GM21360 (cell line): ENCODE results near the gene MLLT6.

Experiments used
- ATAC-seq: cut with Tn5 transposase; IDR thresholded peaks from one replicate; pipeline ENCODE4 v1.9.1; 2021; ENCODE audit warnings: mild to moderate bottlenecking, moderate library complexity; ENCODE audit not compliant: unreplicated experiment

The MLLT6 gene

DNA sequence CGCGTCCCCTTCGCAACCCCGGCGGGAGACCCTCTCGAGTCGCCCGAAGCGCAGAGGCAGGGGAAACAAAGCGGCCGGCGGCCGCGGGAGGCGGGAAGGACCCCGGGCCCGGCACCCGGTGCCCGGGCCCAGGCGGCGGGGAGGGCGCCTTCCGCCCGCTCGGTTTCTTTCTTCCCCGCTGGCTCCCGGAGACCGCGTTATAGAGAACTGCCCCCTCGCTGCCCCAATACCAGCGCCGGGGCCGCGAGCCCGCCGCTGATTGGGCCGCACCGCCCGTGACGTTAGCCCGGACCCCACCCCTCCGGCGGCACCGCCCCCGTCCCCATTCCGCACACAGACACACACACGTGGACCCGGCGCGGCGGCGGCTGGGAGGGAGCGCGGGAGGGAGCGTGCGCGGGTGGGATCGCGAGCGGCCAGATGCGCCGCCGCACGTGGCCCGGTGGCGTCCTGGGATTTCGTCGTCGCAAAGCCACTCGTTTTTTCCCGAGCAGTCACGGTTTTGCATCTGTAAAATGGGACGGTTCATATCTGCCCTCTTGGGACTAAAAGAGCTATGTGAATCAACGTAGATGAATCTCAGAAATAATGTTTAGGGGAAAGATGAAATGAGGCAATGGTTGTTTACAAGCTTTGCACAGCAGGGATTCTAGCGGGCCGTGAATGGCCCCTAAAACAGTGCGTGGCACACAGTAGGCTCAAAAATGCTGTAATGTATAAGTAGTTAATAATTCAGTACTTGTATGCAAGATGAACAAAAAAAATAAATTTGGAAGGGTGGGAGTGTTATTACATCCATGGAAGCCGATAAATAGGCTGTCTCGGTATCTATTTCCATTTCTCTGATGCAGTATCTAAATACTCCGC is 30.1 kb upstream of the MLLT6 start, which contains the start of gene EPOP:
Gene EPOP, minus strand, starts transcription at position 209 of the 867 bp plus-strand sequence. CDS start 462 bp downstream, outside the sequence.
- ATAC-seq: peak; percentile 62

DNA sequence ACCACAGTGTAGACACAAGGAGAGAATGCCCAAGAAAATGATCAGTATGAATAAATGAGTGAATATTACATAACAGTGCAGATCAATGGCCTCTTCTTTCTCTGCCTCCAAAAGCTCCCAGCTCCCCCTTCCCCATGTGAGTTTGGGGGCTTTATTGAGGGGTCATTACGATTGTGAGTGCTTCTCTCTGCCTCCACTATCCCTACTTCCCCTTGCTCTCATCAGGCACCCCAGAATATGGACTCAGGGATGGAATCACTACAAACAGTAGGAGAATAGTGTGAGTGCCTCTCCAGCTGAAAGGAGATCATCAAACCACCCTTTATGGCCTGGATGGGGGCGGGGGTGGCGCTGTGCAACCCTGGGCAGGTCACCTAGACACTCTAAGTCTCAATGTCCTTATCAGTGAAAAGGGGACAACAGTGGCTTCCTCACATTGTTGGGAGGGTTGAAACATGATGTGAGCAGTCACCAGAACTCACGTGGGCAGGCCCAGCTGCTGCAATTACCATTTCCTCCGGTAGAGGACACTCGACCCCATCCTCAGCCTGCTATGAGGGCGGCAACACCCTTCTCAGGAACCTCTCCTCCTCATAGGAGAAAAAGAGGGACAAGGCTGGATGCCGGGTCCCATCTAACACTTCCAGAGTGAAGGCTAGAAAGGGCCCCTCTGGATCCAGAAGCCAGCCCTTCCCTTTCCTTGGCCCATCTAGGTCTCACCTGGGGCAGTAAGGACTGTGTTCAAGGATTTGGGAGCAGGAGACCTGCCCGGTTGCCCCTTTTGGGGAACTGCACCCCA is 28.2 kb upstream of the MLLT6 start:
- ATAC-seq: no peak

DNA sequence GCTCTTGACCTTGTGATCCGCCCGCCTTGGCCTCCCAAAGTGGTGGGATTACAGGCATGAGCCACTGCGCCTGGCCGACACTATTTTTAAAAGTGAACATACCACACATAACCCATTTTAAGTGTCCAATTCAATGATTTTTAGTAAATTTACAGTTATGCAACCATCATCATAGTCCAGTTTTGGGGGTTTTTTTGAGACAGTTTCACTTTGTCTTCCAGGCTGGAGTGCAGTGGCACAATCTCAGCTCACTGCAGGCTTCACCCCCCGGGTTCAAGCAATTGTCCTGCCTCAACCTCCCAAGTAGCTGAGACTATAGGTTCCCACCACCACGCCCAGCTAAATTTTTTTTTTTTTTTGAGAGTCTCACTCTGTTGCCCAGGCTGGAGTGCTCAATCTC is 27.3 kb upstream of the MLLT6 start:
- no peak for ATAC-seq

DNA sequence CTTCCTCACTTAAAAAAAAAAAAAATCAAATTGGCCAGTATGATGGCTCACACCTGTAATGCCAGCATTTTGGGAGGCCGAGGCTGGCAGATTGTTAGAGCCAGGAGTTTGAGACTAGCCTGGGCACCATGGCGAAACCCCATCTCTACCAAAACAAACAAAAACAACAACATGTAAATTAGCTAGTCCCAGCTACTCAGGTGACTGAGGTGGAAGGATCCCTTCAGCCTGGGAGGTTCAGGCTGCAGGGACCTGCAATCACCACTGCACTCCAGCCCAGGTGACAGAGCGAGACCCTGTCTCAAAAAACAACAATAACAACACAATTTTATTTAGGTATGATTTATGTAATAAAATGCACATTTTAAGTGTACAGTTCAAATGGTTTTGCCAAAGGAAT is 24.0 kb upstream of the MLLT6 start:
- no peak for ATAC-seq

DNA sequence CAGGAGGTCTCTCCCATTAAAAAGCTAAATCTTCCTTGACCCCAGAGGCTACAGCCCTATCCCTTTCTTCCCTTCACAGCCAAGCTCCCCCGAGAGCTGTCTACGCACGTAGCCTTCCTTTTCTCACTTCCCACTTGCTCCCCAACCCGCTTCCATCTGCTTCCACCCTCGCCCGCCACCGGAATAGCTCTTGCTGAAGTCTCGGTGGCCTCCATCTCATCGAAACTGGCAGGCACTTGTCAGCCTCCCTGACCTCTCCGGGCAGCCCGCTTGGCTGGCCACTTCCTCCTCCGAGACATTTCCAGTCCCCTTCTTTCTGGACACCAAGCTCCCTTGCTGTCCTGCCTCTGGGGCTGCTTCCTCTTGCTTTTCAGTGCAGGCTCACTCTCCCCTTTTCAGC is 19.6 kb upstream of the MLLT6 start:
- no peak for ATAC-seq

DNA sequence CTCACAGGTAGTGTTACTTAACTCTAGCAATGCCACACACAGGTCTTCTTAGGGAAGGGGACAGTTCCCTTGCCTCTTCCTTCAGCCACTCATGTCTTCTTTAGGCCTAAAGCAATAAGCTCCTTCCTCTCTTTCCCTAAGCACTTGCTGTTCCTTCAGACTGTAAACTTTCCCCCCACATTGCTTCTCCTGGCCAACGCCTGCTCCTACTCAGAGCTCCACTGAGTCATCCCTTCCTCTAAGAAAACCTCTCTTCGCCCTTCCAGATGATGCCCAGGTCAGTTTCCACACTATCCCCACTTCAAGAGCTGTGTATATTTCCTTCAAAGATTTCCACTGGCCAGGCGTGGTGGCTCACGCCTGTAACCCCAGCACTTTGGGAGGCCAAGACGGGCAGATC is 17.8 kb upstream of the MLLT6 start:
- ATAC-seq: no peak

DNA sequence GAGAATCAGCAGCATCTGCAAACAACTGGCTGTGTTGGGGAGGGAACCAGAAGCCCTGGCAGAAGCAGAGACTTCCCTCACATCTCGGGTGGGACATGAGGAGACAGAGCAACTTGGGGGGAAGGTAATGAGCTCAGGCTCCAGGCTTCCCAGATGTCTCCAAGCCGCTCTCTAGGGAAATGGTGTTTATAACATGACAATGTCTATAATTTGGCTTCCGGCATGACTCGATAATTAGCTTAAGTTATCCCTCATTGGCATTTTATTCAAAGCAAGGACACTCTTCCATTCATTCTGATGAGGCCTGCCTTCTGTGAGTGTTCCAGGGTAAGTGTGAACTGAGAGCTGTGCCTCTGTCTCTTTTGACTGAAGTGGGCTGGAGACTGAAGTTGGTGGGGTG is 14.7 kb upstream of the MLLT6 start:
- no peak for ATAC-seq

DNA sequence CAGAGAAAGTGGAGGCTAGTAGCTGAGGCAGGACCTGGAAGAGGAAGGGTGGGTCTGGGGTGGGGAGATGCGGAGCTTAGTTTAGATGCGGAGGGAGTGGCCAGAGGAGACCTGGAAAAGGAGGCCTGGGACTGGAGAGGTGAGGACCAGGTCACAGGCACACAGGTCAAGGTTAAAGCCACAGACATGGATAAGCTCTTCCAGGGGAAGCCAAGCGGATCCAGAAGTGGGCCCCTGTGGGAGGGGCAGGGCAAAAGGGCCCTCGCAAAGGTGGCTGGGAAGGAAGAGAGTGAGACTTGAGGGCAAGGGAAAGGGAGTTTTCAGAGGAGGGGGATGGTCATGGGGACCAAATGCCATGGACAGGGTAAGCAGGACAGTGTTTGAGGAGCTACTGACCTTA is 13.9 kb upstream of the MLLT6 start:
- ATAC-seq: no peak

DNA sequence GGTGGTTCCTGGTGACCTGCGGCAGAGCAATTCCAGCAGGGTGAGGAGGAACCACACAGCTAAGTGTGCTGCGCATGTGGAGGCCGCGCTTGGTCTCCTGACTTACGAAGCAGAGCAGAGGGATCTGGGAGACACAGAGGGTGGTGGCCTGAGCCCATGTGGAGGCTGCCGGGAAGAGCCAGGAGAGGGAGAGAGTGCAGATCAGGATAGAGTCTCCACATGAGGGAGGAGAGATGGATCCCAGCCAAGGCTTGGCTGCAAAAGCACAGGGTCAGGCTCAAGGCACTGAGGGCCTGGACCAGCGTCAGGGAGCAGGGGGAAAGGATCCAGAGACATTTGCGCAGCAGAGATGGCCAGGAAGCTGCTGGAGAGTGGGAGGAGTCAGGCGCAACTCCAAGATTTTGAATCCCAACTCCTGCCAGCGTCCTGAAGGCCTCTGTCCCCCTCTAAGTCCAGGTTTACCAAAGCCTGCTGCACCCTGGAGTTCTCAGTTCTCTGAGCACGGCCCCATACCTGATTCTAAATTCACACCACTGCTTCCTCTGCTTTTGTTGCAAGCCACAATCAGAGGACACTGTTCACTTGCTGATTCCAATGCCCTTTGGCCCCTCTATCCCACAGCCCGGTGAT is 11.3 kb upstream of the MLLT6 start:
- ATAC-seq: no peak

DNA sequence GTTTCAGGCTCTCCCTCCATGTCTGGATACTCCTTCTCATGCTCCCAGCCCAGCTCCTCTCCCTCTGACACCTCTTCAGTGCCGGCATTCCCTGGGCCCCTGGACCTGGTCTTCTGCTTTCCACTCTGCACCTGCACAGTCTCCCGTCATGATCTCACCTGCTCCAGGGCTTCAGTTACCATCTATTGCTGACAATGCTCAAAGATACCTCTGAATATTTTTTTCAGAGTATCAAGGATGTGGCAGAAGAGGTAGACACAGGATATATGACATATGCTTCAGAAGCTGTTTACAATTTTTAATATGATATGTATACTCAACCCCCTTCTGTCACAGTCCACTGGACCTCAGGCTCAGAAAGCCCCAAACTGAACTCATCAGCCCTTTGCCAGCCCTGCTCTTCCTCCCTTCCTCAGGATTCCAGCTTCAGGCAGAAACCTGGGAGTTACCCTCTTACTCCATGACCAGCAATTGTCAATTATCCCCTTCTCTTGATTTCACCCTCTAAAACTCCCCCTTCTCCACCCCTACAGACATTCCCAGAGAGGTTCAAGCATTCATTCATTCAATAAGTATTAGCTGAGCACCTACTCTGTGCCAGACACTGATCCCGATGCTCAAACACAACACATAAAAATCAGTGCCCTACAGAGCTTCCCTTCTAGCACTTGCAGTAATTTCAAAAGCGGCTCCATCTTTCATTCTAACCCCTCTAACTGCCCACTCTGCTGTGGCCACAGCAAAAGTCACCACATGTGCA is 7.8 kb upstream of the MLLT6 start:
- no peak for ATAC-seq

DNA sequence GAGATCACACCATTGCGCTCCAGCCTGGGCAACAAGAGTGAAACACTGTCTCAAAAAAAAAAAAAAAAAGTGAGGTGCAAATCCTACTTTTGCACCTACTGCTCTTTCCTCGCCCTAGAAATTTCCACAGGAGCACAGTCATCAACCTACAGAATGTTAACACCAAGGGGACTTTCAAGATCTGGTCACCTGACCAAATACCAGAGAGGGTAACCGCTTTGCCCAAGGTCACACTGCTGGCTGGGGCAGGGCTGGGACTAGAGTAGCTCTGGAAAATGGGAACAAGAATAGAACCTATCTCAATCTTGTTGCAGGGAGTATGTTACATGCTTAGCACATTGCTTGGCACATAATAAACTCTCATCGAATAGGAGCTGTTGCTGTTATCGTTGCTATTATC is 6.3 kb upstream of the MLLT6 start:
- ATAC-seq: no peak

DNA sequence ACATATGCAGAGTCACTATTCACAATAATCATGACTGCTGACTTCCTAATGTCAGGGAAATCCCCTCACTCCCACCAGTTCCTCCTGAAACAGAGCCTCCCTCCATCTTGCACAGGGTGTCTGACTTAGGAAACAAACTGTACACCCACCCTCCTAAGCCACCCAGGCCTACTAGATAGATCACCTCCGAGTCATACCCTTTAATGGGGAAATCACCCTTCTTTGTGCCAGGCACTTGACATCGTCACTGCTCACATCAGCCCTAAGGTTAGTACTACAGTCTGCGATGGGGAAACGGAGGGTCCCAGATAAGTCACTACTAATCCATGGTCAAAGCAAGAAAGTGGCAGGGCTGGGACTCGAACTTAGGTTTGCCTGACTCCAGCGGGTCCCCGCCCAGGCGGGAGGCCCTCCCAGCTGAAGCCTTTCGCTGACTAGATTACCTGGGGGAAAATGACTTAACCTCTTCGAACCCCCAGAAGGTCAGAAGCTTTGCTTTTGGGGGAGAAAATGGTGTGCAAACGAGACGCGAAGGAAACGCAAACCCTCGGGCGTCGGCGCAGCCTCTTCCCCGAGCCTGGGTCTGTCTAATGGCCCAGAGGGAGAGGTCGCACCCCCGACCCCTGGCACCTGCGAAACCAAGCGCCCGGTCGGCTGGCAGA is 3.4 kb upstream of the MLLT6 start:
- no peak for ATAC-seq

DNA sequence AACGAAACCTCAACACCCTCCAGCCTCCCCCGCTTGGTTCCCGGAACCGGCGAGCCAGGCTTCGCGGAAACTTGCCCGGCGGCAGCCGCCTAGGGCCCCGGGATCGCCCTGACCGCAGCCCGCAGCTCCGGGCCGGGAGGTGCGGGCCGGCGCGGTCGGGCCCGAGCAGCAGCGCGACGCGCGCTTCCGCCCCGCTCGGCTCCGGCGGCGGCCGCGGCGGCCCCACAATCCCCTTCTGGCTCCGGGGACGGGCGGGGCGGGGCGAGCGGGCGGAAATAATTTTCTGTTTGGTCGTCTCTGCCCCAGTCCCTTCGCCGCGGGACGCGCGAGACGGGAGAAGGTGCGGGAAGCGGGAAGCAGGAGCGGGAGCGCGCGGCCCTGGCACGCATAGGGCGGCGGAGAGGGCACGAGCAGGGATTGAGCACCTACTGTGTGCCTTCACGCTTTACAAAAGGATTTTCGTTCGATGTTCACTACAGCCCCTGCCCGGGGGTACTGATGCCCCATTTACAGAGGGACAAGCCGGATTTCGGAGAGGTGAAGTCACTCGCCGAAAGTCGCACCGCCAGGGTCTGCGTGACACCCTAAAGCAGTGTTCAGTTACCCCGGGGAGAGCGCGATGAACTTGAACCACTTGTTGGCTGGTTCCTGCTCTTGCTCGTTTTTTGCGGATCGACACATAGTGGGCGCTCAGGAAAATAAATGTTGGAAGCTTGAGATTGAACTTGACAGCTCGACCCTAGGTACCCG is 2.7 kb upstream of the MLLT6 start:
- ATAC-seq: no peak

DNA sequence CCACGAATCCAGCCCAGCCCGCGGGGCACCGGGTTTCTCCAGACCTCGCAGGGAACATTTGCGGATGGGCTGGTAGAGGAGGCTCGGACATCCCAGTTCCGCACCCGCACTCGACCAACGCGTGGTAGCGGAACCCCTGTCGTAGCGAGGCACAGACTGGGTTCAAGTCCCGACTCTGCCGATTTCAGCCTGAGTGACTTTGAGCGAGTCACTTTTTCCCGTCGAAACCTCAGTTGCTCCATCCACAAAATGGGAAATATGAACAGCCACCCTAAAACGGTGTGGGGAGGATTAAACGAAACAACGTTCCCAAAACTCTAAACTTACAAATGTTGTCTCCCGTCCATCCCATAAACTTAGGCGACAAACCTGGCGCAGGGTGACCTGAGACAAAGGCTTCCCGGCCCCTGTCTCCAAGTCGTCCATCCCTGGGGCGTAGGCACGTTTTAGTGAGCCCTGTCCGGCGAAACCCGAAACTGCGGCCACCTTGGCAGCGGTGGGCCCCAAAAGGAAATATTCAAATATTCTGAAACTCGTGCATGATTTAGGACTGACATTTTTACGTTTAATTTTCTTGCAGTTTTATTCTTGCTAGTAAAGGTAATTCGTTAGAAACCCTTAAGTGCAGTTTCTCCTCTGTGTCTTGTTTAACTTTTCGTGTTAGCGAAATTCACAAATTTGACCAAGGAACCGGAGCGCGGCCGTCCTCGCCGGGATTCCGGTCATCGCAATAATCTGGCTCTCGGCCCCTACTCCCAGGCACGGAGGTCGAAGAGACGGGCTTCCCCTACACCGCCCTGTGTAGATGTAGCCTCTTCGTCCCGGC is 1.9 kb upstream of the MLLT6 start:
- ATAC-seq: no peak

DNA sequence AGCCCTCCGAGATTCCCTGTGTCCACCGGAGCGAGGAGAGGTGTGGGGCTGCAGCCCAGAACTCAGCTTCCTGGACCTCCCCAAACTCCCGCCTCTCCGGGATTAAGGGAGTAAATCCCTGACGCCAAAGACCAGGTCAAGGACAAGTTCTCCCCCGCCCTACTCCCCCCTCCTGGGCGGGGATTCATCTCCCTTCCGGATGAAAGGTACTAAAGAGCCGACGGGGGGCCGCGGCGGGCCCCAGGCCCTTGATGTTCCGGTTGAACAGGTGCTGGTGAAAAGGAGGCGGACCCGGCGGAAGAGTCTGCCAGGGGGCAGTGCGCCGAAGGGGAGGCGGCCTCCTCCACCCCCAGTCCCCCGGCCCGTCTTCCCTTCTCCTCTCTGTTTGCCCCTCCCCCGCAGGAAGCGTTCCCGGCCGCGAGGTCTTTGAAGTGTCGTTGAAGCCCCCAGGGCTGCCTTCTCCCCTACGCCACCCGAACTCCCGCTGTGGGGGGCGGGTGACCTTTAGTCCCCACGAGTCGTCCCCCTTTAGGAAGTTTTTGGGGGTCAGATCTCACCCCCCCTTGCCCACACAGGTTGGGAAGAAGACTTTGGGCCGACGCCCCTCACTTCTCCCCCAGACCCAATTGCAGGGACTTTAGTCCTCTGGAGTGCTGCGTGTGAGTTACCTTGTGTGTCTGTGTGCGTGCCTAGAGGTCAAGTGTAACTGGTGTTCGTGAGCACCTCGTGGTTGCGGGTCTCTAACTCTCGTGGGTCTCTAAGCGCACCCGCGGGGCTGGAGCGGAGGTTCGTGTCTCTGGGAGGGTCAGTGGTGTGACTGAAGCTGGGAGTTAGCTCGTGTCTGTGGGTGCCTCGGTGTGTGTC is 1.1 kb upstream of the MLLT6 start:
- ATAC-seq: no peak

DNA sequence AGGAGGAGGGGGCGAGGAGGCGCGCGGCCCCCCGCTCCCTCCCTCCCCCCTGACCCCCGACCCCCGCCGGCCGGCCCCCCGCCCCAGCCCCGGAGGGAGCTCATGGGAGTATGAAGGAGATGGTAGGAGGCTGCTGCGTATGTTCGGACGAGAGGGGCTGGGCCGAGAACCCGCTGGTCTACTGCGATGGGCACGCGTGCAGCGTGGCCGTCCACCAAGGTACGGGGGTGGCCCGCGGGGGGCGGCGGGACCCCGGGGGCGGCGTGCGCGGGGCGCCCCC is 390 bp downstream of the MLLT6 start:
- no peak for ATAC-seq

DNA sequence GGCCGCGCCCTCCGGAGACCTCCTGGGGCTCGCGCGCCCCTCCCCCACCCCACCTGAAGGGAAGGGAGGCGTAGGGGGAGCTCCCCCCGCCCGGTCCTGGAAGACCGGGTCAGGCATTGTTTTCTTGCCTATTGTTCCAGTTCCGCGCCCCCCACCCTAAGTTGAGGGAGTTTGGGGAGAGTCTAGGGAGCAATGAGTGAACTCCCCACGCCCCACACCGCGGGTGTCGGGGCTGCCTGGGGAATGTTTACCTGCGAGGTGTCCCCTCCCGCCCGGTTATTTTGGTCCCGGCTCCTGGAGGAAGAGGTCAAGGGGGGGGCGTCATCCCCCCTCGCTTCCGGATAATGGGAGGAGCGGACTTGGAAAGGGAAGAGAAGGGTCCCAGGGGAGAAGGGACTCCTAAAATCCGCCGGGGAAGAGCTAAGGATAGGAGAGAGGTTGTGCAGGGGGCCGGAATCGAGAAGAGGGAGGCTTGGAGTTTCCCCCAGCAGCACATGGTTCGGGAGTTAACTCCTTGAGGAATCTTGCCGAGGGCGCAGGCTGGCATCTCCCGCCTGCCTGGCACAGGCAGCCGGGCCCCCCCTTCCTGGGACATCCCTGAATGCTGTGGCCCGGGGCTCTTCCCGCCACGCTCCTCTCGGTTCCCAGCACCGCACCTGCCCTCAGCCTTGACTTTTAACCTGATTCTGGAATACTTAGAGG is 881 bp downstream of the MLLT6 start:
- ATAC-seq: no peak
